ENCODE data around the gene OMG.

GRCh38 chr17:31297090-31297489 is at the start of gene OMG:
- TF ChIP-seq EP300 (IDR thresholded peaks at IDR 0.05) (no peak), CTCF (IDR thresholded peaks at IDR 0.05) (no peak)

Measured in tibial nerve (tissue), 4 donors.